Heart right ventricle (tissue), 16 donors: Measurements from ENCODE around the gene SVIL. TPM values are rescaled to one million over a fixed set of nuclear protein-coding genes. Genes with fewer than 3 reads are reported as not detected.

Experiments used
- ATAC-seq, 8 donors: fragments of 200-7000 bp; cut with Tn5 transposase; one replicate each; pipeline ENCODE4 v1.9.1; 2020; ENCODE audit warnings: mild to moderate bottlenecking in 8 of 8, moderate library complexity in 8 of 8, moderate number of reproducible peaks in 1 of 8
- DNase-seq, 2 donors: peaks; one replicate each; pipeline ENCODE4 v3.0.0-alpha.2; 2020
- H3K27ac ChIP-seq, 10 donors: fragments of 200-600 bp; sonication (generic) in 2 of 10; one replicate each; pipeline versions ENCODE4 v1.5.0 to v1.8.0; 2020 to 2022; ENCODE audit warnings: mild to moderate bottlenecking in 3 of 10
- H3K27me3 ChIP-seq, 7 donors: fragments of 200-600 bp; one replicate each; pipeline ENCODE4 v1.8.0; 2021 to 2022; ENCODE audit warnings: mild to moderate bottlenecking in 2 of 7
- H3K36me3 ChIP-seq, 9 donors: fragments of 200-600 bp; sonication (generic) in 1 of 9; one replicate each; pipeline versions ENCODE4 v1.5.0 to v1.8.0; 2020 to 2022; ENCODE audit warnings: mild to moderate bottlenecking in 2 of 9
- H3K4me1 ChIP-seq, 9 donors: fragments of 200-600 bp; sonication (generic) in 1 of 9; one replicate each; pipeline versions ENCODE4 v1.5.0 to v1.8.0; 2020 to 2022; ENCODE audit warnings: mild to moderate bottlenecking in 4 of 9
- H3K4me3 ChIP-seq, 10 donors: fragments of 200-600 bp; sonication (generic) in 2 of 10; one replicate each; pipeline versions ENCODE4 v1.5.0 to v1.8.0; 2020 to 2022; ENCODE audit warnings: mild to moderate bottlenecking in 7 of 10, moderate library complexity in 2 of 10
- H3K9me3 ChIP-seq, 11 donors: fragments of 200-600 bp in 10 of 11; sonication (generic) in 2 of 11; one replicate each; pipeline versions ENCODE4 v1.5.0 to v1.8.0; 2013 to 2022; ENCODE audit warnings: mild to moderate bottlenecking in 2 of 11, control low read depth in 1 of 11, moderate library complexity in 1 of 11
- CTCF ChIP-seq, 9 donors: fragments of 200-600 bp; sonication (generic) in 2 of 9; IDR thresholded peaks; one replicate each; pipeline versions ENCODE4 v1.5.0 to v1.8.0; 2021 to 2022; ENCODE audit warnings: antibody characterized with exemption in 9 of 9, mild to moderate bottlenecking in 5 of 9, moderate library complexity in 1 of 9
- WGBS, 2 donors: extraction: QIAGEN DNeasy Blood & Tissue Kit; methylation state at CpG; one replicate each; pipeline ENCODE4 v1.1.7; 2013; ENCODE audit warnings: inconsistent platforms in 1 of 2; 5-methylcytosine and 5-hydroxymethylcytosine counted together
- intact Hi-C, 10 donors: fragments of 100-400 bp; cut with DNase I; formaldehyde crosslinking; loops; one replicate each; pipeline versions ENCODE4 v1.11.1 to v1.14.2; 2022
- polyA plus RNA-seq, 2 donors: library from polyadenylated mRNA; stranded (reverse); fragments of 200-250 nt; gene quantifications; one replicate each; pipeline ENCODE4 v1.2.3, GENCODE V29; 2013
- total RNA-seq, 10 donors: library from RNA; stranded (reverse); fragmentation: NEBNext Ultra II Directional in 3 of 10; extraction: Animal tissue kit (Norgen Biotek cat#: 25700) in 3 of 10; gene quantifications; one replicate each; pipeline versions ENCODE4 v1.2.1 to v1.2.4, GENCODE V29; 2021 to 2023
- donor health status: Arrhythmogenic right ventricular cardiomyopathy.
- donor health status: ischemic (EF 13 %, LVEDD 7.1; RV severe dilation, severe dysfunction).
- donor health status: healthy with polysubstance abuse.
- donor health status: DM: no; HTN: yes; CAD: no.
- donor health status: DM: no; HTN: no; CAD: no.
- donor health status: ischemic (EF 25% LVEDD 6.9; RV normal size, moderate dysfunction).
- donor health status: ischemic (EF 25% LVEDD 5.7; RV mildly dilated, moderate dysfunction).
- donor health status: healthy.
- donor health status: DM: yes; HTN: yes; CAD: no.
- donor health status: Ischemic cardiomyopathy.
- donor health status: ischemic (EF 35%, LVEDD 5.7; RV mildly dilated, moderate dysfunction).
- donor health status: nonischemic (EF 11% LVEDD 7.7; RV severe dilation, severe dysfunction).
- donor health status: DM: yes; HTN: yes; CAD: no.
- donor health status: PGD.
- donor health status: ischemic (EF 29% LVEDD 5.4; RV normal size, mild dysfunction).
- donor health status: nonischemic (EF 23%, LVEDD 6.1; RV moderate dilation, normal function).

Gene SVIL
- total and polyA plus RNA-seq, 12 donors, result 38.6 to 655 (median 450) TPM

GRCh38 chr10:29412485-29412884 is 222.3 kb downstream of the SVIL start:
- WGBS, 2 donors, result 82 to 87% methylated on average over 3 of the region's 3 CpGs
- no peak for DNase-seq
- ATAC-seq, result no peak
- Histone ChIP-seq H3K9me3 (peaks cover 0 to 3% (median 0%) of the 10 kb centered on the region in 11 donors), H3K36me3 (peaks cover 0 to 25% (median 6%) of the 10 kb centered on the region in 9 donors), H3K4me1 (peaks cover 0 to 78% (median 48%) of the 10 kb centered on the region in 9 donors), H3K27ac (peak overlapping the region in 2 of 10 donors; percentile 7 to 51), H3K27me3 (no peaks in the 10 kb centered on the region), H3K4me3 (no peak overlapping the region)
- intact Hi-C loops, result loop anchor here in 1 of 10 donors (5.0 kb wide), 1 partner anchor 35 kb away; no protein-coding TSS in a partner anchor
- no peak for TF ChIP-seq CTCF (IDR thresholded peaks at IDR 0.05)

- DNase-seq (no peak), ATAC-seq (no peak)
- peaks cover 0 to 8% (median 0%) of the 10 kb centered on the region in 11 donors for H3K9me3 ChIP-seq
- no peak for TF ChIP-seq CTCF (IDR thresholded peaks at IDR 0.05)
- H3K27me3 ChIP-seq, result no peaks in the 10 kb centered on the region
- H3K4me1 ChIP-seq, result peaks cover 0 to 71% (median 48%) of the 10 kb centered on the region in 9 donors
- 90 to 93% methylated on average over 10 of the region's 10 CpGs for WGBS, 2 donors
- peak overlapping the region in 2 of 10 donors; percentile 7 to 51 for H3K27ac ChIP-seq
- intact Hi-C loops, result loop anchor here in 1 of 10 donors (5.0 kb wide), 1 partner anchor 36 kb away; no protein-coding TSS in a partner anchor
- no peak overlapping the region for H3K4me3 ChIP-seq
- peaks cover 0 to 19% (median 0%) of the 10 kb centered on the region in 9 donors for H3K36me3 ChIP-seq
Observed at GRCh38 chr10:29411666-29412315, 223.0 kb downstream of the SVIL start.

GRCh38 chr10:29409241-29410054 is 225.3 kb downstream of the SVIL start:
- peak; percentile 79 to 82 for DNase-seq
- peak in 4 of 9 donors; percentile 6 to 36 (median 28) for TF ChIP-seq CTCF (IDR thresholded peaks at IDR 0.05)
- Histone ChIP-seq H3K9me3 (peaks cover 0 to 8% (median 0%) of the 10 kb centered on the region in 11 donors), H3K4me3 (peak overlapping the region; percentile 48 to 89 (median 76)), H3K36me3 (no peaks in the 10 kb centered on the region), H3K27ac (peak overlapping the region; percentile 83 to 98 (median 92)), H3K27me3 (no peaks in the 10 kb centered on the region), H3K4me1 (peaks cover 0 to 50% (median 47%) of the 10 kb centered on the region in 9 donors)
- 3 to 4% methylated on average over 64 to 69 of the region's 69 CpGs for WGBS, 2 donors
- intact Hi-C loops, result loop anchor here in 1 of 10 donors (5.0 kb wide), 1 partner anchor 38 kb away; no protein-coding TSS in a partner anchor
- ATAC-seq, result peak; percentile 95 to 98 (median 97)

- H3K4me3 ChIP-seq, result peak overlapping the region; percentile 48 to 89 (median 76)
- peak overlapping the region; percentile 83 to 98 (median 92) for H3K27ac ChIP-seq
- peaks cover 0 to 44% (median 42%) of the 10 kb centered on the region in 9 donors for H3K4me1 ChIP-seq
- intact Hi-C loops, result no loop called here
- peaks cover 0 to 8% (median 0%) of the 10 kb centered on the region in 11 donors for H3K9me3 ChIP-seq
- 58 to 64% methylated on average over 2 of the region's 2 CpGs for WGBS, 2 donors
- no peaks in the 10 kb centered on the region for H3K36me3 ChIP-seq
- H3K27me3 ChIP-seq, result no peaks in the 10 kb centered on the region
- TF ChIP-seq CTCF (IDR thresholded peaks at IDR 0.05), result no peak
- ATAC-seq, result peak in 1 of 8 donors; percentile 3
- no peak for DNase-seq
Observed at GRCh38 chr10:29408847-29409240, 225.9 kb downstream of the SVIL start.
